ENCODE results near the gene CARD16.
"Not testable (repeated sequence)": the region's sequence is repeated elsewhere in the genome, so short reads cannot be mapped to it uniquely, and the experiment has no call there.

Gene CARD16

DNA sequence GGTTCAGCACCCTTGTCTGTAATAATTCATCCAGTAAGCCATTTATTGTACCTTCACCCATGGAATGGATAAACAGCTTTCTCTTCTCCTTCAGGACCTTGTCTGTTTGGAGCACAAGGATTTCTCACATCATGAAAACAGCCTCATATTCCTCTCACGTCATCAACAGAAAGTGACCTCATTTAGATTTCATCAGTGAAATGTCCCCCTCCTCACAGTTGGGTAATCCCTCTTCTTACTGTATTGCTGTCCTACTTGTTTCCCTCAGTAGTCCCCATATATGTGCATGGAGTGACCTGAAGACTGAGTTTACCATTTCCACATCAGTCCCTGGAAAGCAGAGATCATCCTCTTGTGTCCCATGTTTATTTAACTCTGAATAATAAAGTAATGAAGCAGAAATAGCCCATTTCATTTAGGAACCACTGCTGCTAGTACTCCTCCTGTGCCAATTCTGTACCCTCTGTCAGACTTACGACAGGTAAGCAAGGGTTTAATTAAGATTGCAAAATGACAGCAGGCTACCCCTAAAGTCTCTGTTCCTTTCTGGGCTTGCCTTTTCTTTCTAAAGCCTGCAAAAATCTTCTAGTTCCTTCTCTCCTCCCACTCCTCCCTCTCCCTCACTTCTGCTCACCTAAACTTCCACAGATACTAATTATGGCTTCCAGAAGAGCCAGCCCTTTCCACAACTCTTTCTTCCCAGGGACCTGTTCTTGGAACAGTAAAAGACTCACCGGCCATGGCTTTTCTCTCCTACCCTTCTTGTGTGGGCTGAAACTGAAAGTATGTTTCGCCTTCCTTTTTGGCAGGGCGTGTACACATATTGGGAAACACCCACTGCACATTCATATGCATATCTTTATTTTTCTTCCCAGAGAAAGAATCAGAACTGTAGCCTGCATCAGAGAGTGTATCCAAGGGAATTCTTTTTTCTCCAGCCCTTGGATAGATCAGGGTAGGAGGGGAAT lies at the start of gene CARD16:
CARD16 (minus strand) TSS at position 779 of the 968 bp plus-strand sequence; CDS start at position 741, 38 bp downstream.
- peak; percentile 43 to 47 for DNase-seq

DNA sequence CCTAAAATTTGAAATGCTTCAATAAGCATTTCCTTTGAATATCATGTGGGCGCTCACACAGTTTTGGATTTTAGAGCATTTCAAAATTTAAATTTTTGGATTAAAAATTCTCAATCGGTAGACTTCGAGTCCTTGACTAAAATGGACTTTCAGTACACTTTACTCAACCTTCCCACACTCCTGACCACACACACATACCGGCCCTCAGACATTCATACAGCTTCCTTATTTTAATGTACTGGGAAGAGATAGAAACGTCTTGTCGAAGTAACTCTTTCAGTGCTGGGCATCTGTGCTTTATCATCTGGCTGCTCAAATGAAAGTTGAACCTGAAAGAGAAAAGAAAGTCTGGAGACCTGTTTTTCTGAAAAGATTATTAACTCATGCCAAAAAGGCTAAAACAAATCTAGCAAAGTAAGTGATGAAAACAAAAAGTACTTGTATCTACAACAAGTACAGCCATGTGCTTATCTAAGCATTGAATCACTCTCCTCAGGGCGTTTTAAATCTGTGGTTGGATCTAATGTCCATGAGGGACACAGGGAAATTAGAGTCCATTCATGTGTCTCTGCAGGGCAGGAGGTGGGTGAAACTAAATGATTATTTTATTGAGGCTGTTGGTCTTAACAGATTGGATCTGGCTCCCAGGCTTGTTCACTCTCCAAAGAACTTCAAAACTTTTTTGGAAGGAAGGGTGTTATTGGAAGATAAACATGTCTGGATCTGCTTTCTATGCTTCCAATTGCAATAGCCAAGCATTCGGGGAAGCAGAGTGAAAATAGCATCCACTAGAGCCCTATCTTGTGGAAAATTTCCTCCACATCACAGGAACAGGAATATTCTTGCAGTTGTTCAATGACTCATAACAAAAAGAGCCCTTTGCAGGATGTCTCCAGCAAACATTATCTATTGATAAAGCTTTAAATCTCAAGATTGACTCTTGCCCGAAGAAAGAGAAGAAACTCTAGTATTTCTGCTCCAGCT lies 47.4 kb upstream of the CARD16 start:
- DNase-seq: peak in 1 of 2 experiments; percentile 6

DNA sequence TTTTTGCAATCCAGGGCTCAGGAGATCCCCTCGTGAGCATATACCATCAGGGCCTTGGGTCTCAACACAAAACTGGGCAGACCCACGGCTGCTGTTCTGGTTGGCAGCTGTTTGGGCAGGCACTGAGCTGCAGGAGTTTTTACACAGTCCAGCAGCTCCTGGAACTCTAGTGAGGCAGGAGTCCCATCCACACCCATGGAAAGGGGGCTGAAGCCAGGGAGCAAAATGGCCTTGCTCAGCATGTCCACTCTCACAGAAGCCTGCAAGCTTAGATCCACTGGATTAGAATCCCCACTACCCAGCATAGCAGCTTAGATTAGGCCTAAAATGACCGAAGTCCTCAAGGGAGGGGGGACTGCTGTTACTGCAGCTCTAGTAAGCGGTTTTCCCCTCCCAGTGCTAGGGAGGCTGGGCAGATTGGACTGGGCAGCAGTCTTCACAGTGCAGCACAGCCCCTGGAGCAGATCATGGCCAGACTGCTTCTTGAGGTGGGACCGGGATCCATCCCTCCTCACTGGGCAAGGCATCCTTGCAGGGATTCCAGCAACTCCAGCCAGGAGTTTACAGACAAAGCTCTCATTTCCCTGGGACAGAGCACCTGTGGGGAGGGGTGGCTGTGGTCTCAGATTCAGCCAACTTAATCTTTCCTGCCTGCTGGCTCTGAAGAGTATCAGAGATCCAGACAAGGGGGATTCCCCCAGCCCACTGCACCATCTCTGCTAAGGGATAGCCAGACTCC lies 36.4 kb upstream of the CARD16 start:
- DNase-seq: no peak

DNA sequence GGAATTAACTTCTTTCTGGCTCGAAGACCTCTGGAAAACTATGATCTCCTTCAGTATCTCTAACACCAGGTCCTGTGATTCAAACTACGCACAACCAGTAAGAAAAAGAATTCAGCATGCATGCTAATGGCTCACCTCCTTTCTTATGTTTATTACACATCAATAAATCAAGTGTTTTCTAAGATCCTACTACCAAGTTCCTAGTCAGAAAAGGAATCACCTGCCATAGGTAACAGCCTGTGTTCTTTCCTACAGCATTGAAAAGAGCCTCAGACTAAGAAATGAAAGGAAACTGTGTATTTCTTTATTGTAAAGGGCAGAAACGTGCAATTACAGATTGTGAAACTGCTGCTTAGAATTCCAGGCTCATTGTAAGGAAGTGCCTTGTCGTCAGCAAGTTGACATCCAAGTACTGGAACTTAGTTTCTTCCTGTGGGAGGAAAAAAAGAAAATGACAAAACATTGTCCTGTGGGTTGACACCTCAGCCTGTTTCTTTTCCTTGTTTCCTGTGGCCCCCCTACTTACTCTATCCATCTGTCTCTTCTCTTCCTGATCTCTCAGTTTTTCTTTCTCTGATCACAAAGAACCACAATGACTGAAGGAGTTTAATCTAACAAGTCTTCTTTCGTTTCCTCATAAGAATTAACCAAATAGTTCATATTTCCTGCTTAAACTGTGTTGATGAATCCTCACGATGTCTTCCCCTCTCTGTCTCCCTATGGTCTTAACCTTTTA lies 35.2 kb upstream of the CARD16 start:
- not testable (repeated sequence) for DNase-seq

DNA sequence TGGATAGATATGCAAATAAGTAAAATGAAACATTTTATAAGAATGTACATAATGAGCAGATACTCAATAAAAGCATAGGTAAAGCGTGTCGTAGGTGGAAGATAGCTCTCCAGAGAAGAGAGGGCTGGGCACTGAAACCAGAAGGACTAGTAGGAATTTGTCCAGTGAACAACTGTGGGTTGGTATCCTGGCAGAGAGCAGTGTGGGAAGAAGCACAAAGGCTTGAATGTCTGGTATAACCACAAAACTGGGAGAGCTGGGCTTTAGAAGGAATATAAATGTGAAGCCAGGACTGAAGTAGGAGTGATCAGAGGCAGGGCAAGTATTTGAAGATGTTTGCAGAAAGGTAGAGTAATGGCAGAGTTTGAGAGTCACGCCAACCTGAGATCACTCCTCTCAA lies 33.1 kb upstream of the CARD16 start:
- DNase-seq: no peak

DNA sequence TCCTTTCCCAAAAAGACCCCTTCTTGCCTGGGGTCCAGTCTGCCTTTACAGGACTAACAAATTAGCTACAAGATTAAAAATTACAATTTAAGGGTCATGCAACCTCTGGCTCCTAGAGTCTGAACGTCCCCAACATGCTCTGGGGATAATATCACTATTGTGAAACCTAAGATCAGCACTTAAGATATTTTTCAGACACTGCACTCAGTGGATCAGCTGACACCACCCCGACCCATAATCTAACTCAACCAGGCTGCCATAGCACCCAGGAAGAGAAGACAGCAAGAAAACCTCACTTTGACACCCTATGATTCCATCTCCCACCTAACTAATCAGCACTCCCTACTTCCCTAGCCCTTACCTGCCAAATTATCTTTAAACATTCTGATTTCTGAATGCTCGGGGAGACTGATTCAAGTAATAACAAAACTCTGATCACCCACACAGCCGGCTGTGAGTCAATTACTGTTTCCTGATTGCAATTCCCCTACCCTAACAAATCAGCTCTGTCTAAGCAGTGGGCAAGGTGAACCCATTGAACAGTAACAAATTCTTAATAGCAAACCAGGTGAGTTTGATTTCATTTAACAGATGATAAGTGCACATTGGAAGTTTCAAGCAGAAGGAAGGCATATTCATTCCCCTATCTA lies 32.1 kb upstream of the CARD16 start:
- DNase-seq: not testable (repeated sequence)

DNA sequence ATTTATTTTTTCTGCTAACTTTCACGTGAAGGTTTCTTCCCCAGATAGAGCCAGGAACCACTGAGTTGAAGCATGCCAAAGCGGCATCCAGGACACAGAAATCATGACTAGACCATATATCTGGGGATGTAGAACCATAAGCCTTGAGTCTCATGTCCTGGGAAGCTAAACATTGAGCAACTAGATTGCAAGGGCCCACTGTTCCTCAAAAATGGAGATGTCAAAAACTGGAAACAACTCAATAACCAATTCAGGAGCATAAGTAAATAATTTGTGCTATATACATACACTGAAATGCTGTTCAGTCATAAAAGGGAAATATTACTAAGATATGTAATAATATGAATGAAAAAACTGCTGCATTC lies 29.0 kb upstream of the CARD16 start:
- no peak for DNase-seq

DNA sequence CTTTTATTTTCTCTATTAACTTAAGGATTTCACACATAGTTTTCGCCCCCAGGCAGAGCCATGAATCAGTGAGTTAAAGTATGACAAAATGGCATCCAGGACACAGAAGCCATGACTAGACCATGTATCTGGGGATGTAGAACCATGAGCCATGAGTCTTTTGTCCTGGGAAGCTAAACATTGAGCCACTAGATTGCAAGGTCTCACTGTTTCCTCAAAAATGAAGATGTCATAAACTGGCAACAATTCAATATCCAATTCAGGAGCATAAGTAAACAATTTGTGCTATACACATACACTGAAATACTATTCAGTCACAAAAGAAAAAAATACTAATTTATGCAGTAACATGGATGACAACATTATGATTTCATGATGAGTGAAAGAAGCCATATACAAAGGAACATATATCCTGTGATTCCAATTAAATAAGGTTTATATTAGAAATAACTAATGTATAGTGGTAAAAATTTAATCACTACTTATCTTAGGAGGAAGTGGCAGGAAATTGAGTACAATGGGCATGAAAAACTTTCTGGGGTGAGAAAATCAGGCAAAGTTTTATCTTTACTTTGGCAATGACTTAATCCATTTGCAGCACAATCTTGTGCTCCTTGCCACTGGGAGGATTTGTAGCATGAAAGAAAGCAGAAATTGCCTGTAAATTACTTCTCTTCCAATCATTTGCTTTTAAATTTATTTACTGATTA lies 28.5 kb upstream of the CARD16 start:
- DNase-seq: no peak

DNA sequence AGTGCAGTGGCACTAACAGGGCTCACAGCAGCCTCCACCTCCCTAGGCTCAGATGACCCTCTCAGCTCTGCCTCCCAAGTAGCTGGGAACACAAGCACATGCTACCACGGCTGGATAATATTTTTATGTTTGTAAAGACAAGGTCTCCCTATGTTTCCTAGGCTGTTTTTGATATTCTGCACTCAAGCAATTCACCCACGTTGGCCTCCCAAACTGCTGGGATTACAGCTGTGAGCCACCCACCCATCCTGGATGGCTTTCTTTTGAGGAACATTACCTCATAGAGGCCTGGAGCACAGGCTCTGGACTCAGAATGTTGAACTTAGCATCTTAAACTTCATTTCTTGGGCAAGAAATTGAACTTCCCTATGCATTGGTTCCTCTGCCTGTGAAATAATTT lies 26.9 kb upstream of the CARD16 start:
- DNase-seq: not testable (repeated sequence)

DNA sequence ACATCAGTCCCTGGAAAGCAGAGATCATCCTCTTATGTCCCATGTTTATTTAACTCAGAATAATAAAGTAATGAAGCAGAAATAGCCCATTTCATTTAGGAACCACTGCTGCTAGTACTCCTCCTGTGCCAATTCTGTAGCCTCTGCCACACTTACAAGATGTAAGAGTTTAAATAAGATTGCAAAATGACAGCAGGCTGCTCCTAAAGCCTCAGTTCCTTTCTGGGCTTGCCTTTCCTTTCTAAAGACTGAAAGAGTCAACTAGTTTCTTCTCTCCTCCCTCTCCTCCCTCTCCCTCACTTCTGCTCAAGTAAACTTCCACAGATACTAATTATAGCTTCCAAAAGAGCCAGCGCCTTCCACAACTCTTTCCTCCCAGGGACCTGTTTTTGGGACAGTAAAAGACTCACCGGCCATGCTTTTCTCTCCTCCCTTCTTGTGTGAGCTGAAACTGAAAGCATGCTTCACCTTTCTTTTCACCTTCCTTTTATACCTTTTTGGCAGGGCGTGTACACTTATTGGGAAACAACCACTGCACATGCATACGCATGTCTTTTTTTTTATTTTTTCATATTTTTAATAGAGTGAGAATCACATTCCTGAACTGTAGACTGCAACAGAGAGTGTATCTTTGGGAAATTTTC lies 26.1 kb upstream of the CARD16 start:
- no peak for DNase-seq

DNA sequence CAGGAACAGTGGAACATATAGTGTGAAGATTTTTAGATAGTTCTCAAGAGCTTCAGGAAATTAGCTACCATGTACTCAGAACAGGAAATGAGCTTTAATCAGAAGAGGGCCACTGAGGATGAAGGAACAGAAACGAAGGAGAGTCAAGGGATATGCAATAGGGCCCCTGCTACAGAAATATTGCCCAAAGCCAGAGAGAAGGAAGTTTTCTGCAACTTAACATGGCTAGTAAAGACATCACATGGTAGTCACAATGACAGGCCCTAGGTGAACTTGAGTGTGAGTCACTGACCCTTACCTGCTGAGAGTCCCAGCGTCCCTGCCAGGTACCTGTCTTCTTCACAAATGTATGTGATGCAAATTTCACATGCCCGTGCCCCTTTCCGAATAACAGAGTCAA lies 25.2 kb upstream of the CARD16 start:
- DNase-seq: no peak

DNA sequence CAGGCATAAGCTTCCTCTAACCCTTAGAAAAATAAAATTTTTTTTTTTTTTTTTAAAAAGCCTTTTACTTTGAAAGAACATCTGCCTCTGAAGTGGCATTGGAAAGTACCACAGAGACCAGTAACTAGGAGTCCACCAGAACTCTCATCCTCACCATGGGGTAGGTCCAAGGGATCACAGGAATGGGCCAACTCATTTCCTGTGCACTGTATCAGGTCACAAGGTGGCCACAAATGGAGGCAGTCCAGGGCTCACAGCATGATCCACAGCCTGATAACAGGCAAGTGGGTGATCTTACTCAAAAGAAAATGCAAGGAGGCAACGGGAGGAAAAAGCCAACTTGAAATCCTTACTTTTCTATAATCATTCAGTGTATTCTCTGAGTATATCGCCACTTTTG lies 24.6 kb upstream of the CARD16 start:
- not testable (repeated sequence) for DNase-seq

DNA sequence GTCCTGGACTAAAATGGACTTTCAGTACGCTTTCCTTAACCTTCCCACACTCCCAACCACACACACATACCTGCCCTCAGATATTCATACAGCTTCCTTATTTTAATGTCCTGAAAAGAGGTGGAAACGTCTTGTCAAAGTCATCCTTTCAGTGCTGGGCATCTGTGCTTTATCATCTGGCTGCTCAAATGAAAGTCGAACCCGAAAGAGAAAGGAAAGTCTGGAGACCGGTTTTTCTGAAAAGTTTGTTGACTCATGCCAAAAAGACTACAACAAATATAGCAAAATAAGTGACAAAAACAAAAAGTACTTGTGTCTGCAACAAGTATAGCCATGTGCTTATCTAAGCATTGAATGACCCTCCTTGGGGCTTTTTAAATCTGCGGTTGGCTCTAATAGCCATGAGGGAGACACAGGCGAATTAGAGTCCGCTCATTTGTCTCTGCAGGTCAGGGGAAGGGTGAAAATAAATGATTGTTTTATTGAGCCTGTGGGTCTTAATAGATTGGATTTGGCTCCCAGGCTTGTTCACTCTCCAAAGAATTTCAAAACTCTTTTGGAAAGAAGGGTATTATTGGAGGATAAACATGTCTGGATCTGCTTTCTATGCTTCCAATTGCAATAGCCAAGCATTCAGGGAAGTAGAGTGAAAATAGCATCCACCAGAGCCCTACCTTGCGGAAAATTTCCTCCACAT lies 18.3 kb upstream of the CARD16 start:
- DNase-seq: not testable (repeated sequence)

DNA sequence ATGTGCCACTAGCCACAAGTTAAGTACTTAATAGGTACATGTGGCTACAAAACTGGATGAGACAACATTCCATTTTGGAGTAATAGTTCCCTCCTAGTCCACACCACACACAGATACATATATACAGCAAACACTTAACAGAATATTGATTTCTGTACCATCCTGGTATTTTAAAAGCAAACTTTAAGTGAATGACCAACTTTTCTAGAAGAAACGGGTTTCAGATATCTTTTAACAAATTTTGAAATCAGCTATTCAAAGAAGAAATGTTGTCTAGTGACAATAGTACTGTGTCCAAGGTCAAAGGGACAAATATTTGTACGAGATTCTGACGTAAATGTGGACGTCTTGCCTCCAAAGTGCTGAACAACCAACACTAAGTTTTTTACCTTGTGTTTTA lies 12.3 kb upstream of the CARD16 start:
- DNase-seq: no peak

DNA sequence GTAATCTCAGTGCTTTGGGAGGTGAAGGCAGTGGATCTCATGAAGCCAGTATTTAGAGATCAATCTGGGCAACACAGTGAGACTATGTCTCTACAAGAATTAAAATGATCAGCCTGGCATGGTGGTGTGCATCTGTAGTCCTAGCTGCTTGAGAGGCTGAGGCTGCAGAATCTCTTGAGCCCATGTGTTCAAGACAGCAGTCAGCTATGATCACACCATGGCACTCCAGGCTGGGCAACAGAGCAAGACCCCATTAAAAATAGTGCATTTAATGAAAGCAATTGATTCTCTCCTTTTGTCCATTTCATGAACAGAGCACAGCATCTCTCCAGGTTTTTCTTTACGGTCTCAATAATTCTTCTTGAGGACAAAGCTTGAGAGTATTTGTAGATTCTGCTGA lies 11.3 kb upstream of the CARD16 start:
- no peak for DNase-seq

DNA sequence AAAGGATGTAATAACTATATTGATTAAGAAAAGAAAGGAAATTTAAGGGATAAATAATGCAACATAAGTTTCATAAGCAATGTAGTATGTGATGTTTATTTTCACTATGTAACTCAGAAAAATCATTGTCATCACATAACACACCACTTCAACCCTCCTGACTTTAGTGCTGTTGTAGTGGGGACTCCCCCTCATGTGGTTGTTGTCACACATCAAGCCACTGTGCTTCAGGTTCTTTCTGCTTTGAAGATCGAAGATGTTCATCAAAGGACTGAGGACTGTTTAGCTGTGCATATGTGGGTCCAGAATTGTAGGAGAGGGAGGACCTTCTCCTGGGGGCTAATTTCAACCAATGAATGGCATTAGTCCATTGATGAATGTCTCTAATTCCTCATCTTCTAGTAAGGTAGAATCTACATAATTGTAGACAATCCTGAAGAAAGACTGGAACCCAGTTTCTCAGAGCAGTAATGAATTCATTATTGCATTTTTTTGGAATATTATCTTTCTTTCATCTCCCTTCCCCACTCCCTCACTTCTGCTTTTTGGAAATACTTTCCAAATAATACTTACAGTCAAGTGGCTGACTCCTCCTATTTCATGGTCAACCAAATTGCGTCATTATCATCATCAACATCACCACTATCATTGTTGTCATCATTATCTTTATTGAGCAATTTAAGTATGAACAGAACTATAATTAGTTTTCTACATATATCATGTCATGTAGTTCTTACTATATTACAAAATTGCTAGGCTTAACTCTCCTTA lies 9.8 kb upstream of the CARD16 start:
- DNase-seq: peak; percentile 64 to 65

DNA sequence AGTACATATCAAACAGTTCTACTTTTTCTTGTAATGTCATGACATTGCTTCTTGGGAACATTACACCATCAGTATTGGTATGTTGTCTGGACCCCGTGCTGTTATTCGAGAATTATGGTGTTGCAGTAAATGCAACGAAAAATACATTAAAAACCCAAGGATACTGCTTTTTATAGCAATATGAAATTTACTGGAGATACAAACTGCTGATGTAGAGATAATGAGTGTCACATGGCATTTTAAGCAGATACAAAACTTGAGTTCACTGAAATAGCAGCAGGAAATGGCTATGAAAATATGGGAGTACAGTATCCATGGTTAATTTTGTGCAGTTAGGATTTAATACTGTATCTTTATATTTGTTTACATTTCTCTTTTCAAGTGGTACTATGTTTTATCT lies 7.4 kb upstream of the CARD16 start:
- no peak for DNase-seq

DNA sequence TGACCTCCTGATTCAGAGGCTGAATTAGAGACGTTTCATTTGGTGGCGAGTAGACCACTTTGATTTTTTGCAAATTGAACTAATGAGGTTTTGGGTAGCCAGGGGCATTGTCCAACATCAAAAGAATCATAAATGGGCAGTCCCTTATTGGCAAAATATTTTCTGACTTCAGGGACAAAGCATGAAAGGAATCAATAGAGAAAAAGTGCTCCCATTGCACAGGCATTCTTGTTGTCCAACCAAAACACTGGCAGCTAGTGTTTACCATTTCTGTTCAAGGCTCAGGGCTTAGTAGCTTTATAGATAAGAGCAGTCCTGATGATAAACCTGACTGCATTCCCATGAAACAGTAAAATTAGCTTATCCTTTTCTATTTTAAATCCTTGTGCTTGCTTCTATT lies 6.4 kb upstream of the CARD16 start:
- no peak for DNase-seq

DNA sequence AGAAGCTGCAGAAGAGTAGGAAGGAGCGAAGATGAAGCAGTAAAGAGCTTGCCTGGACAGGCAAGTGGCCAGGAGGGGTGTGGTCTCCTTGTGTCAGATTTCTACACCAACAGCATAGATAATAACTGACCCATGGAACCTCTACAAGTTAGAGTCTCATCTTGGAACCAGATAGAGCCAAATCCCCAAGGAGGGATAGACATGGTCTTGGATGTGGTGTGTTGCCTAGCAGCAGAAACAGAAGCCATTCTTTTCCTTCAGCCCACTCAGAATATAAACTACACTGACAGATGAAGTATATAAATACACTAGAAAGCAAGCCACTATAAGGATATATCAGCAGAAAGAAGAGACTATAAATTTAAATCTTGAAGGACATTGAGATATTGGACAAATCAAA lies 4.3 kb upstream of the CARD16 start:
- DNase-seq: no peak

Measured in AML-193 (cell line).